HG03439 (cell line): Measurements from ENCODE around the gene DPY19L3.
"Not testable (repeated sequence)": the region's sequence is repeated elsewhere in the genome, so short reads cannot be mapped to it uniquely, and the experiment has no call there.

ENCODE experiments used
- ATAC-seq: cut with Tn5 transposase; IDR thresholded peaks from one replicate; pipeline ENCODE4 v1.9.1; 2021; ENCODE audit warnings: mild to moderate bottlenecking, moderate library complexity; ENCODE audit not compliant: unreplicated experiment

DPY19L3 gene

GRCh38 chr19:32396046-32396652, 9.4 kb upstream of the DPY19L3 start:
- no peak for ATAC-seq

- no peak for ATAC-seq
Measured at GRCh38 chr19:32397671-32398101, 7.9 kb upstream of the DPY19L3 start.

- ATAC-seq: no peak
Measured at GRCh38 chr19:32401992-32402391, 3.6 kb upstream of the DPY19L3 start.

GRCh38 chr19:32403291-32403995, 2.1 kb upstream of the DPY19L3 start:
- no peak for ATAC-seq

GRCh38 chr19:32404213-32404932, 1.2 kb upstream of the DPY19L3 start:
- ATAC-seq: no peak

GRCh38 chr19:32404933-32405430, 588 bp upstream of the DPY19L3 start:
- ATAC-seq: peak; percentile 20

GRCh38 chr19:32406161-32407003, 812 bp downstream of the DPY19L3 start:
- no peak for ATAC-seq

GRCh38 chr19:32407004-32407992, 1.7 kb downstream of the DPY19L3 start:
- ATAC-seq: no peak

GRCh38 chr19:32415246-32415645, 9.7 kb downstream of the DPY19L3 start:
- ATAC-seq: no peak

- no peak for ATAC-seq
Measured at GRCh38 chr19:32415669-32416068, 10.1 kb downstream of the DPY19L3 start.

GRCh38 chr19:32416749-32417456, 11.3 kb downstream of the DPY19L3 start:
- ATAC-seq: no peak

- no peak for ATAC-seq
Measured at GRCh38 chr19:32418155-32418554, 12.6 kb downstream of the DPY19L3 start.

- ATAC-seq: no peak
Measured at GRCh38 chr19:32421589-32422361, 16.2 kb downstream of the DPY19L3 start.

GRCh38 chr19:32422435-32422834, 16.9 kb downstream of the DPY19L3 start:
- no peak for ATAC-seq

- ATAC-seq: not testable (repeated sequence)
Measured at GRCh38 chr19:32423944-32424343, 18.4 kb downstream of the DPY19L3 start.

GRCh38 chr19:32427536-32427935, 22.0 kb downstream of the DPY19L3 start:
- no peak for ATAC-seq

GRCh38 chr19:32436692-32437091, 31.1 kb downstream of the DPY19L3 start:
- ATAC-seq: no peak

- no peak for ATAC-seq
Measured at GRCh38 chr19:32437096-32437495, 31.5 kb downstream of the DPY19L3 start.
